Fibroblast of gingiva (primary cell): ENCODE measurements around the gene POLR3A.
"Not testable (repeated sequence)": the region's sequence is repeated elsewhere in the genome, so short reads cannot be mapped to it uniquely, and the experiment has no call there.

ENCODE experiments used
- DNase-seq: peaks from one replicate; pipeline ENCODE4 v3.0.0-alpha.2; 2011; ENCODE audit warnings: low read depth

POLR3A gene

GRCh38 chr10:78029269-78030226 is at the start of gene POLR3A:
Gene POLR3A (minus strand): TSS chr10:78029515. CDS start chr10:78029407, 108 bp downstream.
- peak; percentile 100 for DNase-seq

GRCh38 chr10:78078539-78079330 is 49.4 kb upstream of the POLR3A start:
- DNase-seq = no peak

DNA sequence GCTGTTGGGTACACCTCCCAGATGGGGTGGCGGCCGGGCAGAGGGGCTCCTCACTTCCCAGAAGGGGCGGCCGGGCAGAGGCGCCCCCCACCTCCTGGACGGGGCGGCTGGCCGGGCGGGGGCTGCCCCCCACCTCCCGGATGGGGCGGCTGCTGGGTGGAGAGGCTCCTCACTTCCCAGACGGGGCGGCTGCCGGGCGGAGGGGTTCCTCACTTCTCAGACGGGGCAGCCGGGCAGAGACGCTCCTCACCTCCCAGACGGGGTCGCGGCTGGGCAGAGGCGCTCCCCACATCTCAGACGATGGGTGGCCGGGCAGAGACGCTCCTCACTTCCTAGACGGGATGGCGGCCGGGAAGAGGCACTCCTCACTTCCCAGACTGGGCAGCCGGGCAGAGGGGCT is 46.5 kb upstream of the POLR3A start:
- DNase-seq = not testable (repeated sequence)

- no peak for DNase-seq
Observed at GRCh38 chr10:78072504-78072903, 43.2 kb upstream of the POLR3A start.

- DNase-seq = no peak
Observed at GRCh38 chr10:78071857-78072179, 42.5 kb upstream of the POLR3A start.

DNA sequence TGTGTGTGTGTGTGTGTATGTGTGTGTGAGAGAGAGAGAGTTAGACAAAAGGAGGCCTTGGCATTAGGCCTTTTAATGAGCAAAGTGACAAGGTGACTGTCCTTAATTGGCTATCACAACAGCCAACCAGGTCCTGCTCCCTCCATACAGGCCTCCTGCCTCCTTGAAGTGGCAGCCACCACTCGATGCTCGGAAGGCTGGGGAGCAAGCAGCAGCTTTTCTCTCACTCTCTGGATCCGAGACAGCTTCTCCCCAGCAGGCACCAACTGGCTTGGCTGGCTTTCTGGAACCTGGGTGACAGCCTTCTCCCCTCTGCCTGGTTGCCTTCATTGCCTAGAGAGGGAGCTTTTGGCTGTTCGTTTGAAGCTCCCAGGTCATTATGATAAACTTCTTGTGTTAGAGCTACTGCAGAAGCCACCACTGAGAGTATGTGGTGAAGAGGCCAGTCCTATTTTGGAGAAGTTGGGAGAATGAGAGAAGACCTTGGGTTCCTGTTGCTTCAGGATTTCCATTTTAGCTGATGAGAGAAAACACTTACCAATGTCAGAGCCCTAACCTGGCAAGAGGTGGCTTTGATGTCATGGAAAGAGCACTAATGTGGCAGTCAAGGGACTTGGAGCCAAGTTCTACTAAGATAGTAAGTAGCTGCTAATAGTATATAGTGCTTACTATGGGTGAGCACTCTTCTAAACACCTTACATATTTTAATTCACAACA is 42.0 kb upstream of the POLR3A start:
- DNase-seq = no peak

DNA sequence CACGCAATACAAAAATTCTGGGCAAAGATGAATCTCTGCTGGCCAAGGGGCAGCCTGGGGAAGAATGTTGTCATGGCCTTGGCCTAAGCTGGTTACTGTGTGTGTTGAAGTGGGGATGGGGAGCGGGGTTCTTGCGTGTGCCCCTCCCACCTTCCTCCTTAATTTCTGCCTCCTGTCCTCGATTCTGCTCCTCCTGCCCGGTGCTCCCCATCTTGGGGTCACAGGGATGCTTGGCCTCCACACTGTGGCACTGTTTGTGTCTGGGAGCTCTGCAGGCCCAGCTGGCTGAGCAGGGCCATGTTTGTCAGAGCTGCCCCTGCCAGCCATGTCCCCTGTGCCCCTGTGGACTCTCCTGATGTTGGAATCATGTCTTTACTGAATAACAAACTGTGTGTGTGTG is 41.4 kb upstream of the POLR3A start:
- no peak for DNase-seq

- DNase-seq = not testable (repeated sequence)
Observed at GRCh38 chr10:78070064-78070463, 40.7 kb upstream of the POLR3A start.

- DNase-seq = no peak
Observed at GRCh38 chr10:78069151-78069550, 39.8 kb upstream of the POLR3A start.

GRCh38 chr10:78066728-78067430 is 37.6 kb upstream of the POLR3A start:
- no peak for DNase-seq

DNA sequence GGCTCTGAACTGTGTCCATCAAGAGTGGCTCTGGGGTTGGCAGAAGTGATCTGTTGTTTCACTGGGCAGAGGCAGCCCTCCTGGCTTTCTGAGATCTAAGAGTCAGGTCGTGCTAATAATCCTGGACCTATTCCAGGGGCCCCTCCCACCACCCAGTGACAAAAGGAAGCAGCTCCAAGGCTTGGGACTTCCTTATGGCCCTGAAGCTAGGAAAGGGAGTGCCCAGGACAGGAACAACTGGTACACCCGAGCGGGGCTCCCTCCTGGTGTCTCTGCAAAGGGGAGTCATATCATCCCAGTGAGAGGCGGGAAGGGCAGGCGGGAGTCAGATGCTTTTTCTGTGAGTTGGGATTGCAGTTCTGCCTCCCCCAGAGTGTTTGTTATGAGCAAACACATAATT is 36.7 kb upstream of the POLR3A start:
- no peak for DNase-seq

GRCh38 chr10:78065611-78066010 is 36.3 kb upstream of the POLR3A start:
- DNase-seq = no peak

GRCh38 chr10:78064919-78065318 is 35.6 kb upstream of the POLR3A start:
- not testable (repeated sequence) for DNase-seq

GRCh38 chr10:78063236-78063635 is 33.9 kb upstream of the POLR3A start:
- no peak for DNase-seq

DNA sequence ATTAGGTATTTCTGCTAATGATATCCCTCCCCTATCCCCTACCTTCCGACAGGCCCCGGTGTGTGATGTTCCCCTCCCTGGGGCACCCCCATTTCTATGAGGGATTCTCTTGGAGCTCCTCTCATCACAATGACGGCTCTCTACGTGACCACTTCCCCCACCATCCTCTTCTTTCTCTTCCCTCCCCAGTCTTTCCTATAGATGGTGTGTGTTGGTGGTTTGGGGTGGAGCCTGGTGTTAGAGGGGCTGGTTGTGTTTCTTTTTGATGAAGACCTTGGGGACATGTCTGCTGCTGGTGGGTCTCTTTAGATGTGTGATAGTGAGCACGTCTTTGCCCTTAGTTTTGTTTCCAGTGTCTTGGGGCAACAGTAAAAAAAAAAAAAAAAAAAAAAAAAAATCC is 33.0 kb upstream of the POLR3A start:
- no peak for DNase-seq

DNA sequence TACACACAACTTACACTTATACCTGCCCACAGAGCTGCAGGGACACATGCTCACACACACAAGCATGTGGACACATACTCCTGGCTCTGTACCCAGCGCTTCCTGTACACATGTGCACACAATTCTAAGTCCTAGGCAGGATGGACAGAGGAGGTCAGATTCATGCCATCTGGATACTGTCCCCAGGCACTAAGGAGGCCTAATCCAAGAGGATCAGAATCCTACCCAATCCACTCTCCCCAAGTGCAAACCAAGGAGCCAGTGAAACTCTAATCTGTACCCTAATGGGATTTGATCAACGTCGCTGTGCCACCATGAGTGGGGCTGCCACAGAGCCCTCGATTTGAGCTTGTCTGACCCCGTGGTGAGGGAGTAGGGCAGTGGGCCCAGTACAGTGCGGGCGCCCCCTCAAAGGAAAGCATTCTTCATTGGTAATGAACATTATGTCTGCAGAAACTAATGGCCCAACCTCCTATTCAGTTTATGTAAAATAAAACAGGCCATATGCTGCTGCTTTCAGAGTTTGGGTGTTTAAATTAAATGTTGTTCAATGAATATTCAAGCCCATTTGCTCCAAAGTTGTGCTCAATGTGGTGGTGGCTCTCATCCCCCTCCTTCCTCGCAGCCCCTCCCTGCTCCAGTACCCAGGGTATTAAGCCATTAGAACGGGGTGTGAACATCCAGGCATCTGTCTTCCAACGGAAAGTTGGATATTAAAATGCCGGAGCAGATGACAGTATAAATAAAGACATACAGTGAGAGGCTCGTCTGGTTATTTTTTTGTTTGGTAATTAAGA is 30.8 kb upstream of the POLR3A start:
- DNase-seq = no peak

- DNase-seq = no peak
Observed at GRCh38 chr10:78058562-78058961, 29.2 kb upstream of the POLR3A start.

DNA sequence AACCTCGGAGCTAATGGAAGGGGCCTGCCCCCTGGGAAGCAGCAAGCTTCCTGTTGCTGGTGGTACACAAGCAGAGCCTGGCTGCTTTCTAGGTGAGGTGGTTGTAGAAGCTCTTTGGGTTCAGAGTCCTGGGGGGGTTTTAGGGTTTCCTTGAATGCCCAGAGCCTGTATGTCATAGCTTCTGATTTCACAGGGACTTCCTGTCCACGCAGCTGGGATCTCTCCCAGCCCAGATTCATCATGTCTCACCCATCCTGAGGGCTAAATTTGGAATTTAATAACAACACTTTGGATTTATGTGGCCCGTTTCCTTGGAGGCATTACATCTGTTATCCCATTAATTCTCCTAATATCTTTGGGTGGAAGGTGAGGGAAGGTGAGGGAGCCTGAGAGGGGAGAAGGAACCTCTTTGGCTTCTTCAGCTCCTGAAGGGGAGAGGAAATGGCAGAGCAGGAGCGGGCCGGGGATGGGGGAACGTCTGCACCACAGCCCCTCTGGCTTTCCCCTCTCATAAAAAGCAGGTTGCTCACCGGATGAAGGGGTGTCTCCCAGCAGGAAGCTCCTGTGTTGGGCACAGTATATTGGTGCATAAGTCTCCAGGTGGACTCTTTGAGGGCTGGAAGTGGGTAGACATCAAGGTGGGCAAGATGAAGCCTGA is 24.0 kb upstream of the POLR3A start:
- DNase-seq = peak; percentile 41

DNA sequence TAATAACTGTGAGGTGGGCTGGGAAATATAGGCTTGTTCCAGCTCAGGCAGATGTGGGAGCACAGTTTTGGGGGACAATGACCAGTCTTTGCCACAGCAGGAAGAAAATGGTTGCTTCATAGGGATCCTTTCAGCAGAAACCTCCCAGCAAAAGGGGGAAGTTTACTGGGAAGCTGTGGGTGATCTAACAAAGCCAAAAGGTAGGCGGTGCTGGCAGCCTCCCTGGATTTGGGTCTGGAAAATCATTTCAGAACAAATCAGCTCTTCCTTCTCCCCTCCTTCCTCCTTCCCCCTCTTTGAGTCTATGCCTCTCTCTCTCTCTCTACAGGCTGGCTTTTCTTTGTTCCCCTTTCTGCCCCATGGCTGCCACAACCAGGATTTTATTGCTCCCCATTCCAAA is 20.5 kb upstream of the POLR3A start:
- DNase-seq = no peak

- peak; percentile 70 for DNase-seq
Observed at GRCh38 chr10:78047314-78047891, 18.1 kb upstream of the POLR3A start.
